Astrocyte of the cerebellum (primary cell): ENCODE data around the gene CEND1.

ENCODE experiments used
- DNase-seq: peaks from one replicate; pipeline ENCODE4 v3.0.0-alpha.2; 2011; ENCODE audit warnings: low read depth
- H3K4me3 ChIP-seq: 2 replicates; pipeline ENCODE4 v1.5.1; 2011; ENCODE audit warnings: mild to moderate bottlenecking, low read depth, low read length, moderate library complexity
- CTCF ChIP-seq: IDR thresholded peaks from 2 replicates; pipeline ENCODE4 v1.5.1; 2012; ENCODE audit warnings: low read length, low read depth, moderate library complexity, mild to moderate bottlenecking; ENCODE audit errors: missing control alignments
- in situ Hi-C: cut with HindIII; loops from 2 replicates; pipeline ENCODE4 v1.10.0; 2017; ENCODE audit warnings: low sequenced_read_pairs

Gene CEND1

GRCh38 chr11:836274-836673, 46.4 kb upstream of the CEND1 start:
- no peak for TF ChIP-seq CTCF
- H3K4me3 ChIP-seq = no peak overlapping the region
- in situ Hi-C loops = no loop called here
- no peak for DNase-seq

GRCh38 chr11:834371-835316, 44.8 kb upstream of the CEND1 start:
- DNase-seq = no peak
- no peak for TF ChIP-seq CTCF
- in situ Hi-C loops = no loop called here
- H3K4me3 ChIP-seq = peak overlapping the region; percentile 72

DNA sequence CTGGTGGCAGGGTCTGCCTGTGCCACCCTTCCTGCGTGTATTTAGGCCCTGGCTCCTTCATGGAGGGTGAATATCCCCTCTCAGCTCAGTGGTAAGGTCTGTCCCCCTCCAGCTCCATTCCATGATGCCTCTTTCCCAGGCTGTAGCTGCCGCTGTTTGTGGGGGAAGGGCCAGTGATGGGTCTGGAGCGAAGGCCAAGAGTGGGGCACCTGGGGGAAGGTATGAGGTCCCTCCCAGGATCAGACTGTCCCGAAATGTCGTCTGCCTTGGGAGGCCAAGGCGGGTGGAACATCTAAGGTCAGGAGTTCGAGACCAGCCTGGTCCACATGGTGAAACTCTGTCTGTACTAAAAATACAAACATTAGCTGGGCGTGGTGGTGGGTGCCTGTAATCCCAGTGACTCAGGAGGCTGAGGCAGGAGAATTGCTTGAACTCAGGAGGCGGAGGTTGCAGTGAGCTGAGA, 44.0 kb upstream of the CEND1 start:
- no peak for DNase-seq
- no peak for TF ChIP-seq CTCF
- H3K4me3 ChIP-seq = peak overlapping the region; percentile 72
- in situ Hi-C loops = no loop called here

DNA sequence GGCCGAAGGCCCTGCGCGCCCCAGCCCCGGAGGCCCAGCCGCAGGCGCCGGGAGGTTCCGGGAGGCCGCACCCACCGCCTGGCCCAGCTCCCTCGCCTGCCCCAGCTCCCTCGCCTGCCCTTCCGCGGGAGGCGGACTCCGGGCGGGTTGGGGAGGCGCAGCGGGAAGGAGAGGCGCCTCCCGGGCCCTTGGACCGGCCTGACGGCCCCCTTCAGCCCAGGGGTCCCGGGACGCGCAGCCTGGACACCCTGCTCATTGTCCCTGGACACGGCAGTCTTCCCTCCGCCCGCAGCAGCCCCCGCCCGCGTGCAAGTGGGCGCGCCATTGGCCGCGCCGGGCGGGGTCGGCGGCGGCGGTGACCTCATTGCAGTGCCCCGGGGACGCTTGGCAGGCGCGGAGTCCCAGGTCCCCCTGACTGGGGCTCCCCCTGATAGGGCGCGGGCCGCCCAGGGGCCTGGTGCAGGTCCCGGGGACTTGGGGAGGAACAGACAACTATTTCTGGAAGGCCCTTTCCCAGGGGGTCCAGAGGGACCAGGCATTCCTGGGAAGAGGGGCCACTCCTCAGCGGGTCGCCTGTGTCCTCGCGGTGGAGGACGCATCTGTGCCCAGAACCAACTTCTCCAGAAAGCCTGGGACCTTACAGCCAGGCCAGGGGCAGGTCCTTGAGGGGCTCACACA, 43.4 kb upstream of the CEND1 start:
- in situ Hi-C loops = no loop called here
- no peak for TF ChIP-seq CTCF
- no peak for DNase-seq
- H3K4me3 ChIP-seq = peak overlapping the region; percentile 72

- DNase-seq = no peak
- TF ChIP-seq CTCF = no peak
- in situ Hi-C loops = no loop called here
- H3K4me3 ChIP-seq = peak within 1 kb of the TSS; percentile 72
Observed at GRCh38 chr11:832529-833113, 42.7 kb upstream of the CEND1 start, which contains the start of gene CD151. Gene CD151 (plus strand): TSS chr11:832952. CDS start chr11:836070, 3,118 bp downstream.

GRCh38 chr11:831961-832528, 42.2 kb upstream of the CEND1 start:
- H3K4me3 ChIP-seq = peak overlapping the region; percentile 72
- TF ChIP-seq CTCF = no peak
- no peak for DNase-seq
- in situ Hi-C loops = no loop called here
